GM21447 (cell line): ENCODE results near the gene ORC6.

Experiments
- ATAC-seq: cut with Tn5 transposase; IDR thresholded peaks from one replicate; pipeline ENCODE4 v1.9.1; 2021; ENCODE audit not compliant: unreplicated experiment

Gene ORC6

DNA sequence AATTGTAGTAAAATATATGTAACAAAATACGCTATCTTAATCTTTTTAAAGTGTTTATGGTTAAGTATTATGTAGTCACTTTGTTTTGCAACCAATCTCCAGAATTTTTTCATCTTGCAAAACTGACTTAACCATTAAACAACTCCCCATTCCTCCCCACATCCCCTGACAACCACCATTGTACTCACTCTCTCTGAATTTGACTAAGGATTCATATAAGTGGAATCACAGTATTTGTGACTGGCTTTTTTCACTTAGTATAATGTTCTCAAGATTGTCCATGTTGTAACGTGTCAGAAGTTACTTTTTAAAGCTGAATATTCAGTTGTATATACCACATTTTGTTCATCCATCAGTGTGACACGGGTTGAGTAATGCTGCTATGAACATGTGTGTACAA, 10.6 kb downstream of the ORC6 start:
- no peak for ATAC-seq

DNA sequence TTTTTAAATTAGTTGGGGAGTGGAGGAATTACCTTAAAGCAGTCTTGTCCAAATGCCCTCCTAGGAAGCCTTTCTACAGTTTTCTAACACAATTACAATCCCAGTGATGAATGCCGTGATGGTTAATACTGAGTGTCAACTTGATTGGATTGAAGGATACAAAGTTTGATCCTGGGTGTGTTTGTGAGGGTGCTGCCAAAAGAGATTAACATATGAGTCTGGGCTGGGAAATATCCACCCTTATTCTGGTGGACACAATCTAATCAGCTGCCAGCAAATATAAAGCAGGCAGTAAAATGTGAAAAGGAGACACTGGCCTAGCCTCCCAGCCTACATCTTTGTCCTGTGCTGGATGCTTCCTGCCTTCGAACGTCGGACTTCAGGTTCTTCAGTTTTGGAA, 12.2 kb downstream of the ORC6 start:
- no peak for ATAC-seq

DNA sequence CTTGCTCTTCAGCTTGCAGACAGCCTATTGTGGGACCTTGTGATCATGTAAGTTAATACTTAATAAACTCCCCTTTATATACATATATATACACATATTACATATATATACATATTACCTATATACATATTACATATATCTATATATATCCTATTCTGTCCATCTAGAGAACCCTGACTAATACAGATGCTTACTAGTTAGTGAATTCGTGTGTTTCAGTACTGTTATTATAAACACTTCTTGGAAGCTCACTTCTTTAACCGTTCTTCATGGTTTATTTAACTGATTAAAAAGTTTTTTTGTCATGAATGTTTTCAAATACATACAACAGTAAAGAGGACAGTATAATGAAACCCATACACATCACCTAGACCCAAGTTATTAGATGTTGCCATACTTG, 12.6 kb downstream of the ORC6 start:
- no peak for ATAC-seq

DNA sequence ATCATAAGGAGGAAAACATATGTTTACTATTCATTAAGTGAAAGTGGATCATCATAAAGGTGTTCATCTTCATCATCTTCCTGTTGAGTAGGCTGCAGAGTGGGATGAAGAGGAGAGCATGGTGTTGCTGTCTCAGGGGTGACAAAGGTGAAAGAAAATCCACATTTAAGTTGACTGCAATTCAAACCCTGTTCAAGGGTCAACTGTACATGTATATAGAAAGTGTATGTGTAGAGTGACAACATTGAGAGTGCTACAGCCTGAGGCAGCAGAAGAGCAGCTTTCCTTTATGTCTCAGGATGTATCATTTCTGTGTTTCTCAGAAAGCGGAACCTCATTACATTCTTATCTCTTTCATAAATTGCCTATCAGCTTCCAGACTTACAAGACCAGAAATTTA, 17.2 kb downstream of the ORC6 start:
- no peak for ATAC-seq

DNA sequence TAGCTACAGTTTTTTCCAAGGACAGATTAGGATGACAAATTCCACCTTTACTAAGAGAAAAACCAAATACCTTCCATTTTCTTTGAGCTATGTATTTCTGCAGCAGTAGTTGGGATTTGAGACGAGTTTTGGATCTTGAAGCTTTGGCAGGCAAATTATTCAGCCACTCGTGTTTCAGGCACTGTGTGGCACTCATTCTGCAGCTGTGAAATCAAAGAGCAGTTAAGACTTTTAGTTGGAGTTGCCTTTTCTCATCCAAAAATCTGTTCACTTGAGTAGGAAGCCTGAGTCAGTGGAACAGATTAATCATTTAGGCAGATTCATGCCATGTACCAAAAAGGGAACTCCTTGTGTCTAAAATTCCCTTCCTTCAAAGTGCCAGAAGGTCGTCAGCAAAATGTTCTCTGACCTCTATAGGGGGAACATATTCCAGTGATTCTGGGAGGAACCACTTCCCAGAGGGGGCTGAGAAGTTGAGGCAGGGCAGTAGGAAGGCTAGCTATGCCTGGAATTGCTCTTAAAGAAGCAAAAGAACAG, 20.1 kb downstream of the ORC6 start:
- no peak for ATAC-seq

DNA sequence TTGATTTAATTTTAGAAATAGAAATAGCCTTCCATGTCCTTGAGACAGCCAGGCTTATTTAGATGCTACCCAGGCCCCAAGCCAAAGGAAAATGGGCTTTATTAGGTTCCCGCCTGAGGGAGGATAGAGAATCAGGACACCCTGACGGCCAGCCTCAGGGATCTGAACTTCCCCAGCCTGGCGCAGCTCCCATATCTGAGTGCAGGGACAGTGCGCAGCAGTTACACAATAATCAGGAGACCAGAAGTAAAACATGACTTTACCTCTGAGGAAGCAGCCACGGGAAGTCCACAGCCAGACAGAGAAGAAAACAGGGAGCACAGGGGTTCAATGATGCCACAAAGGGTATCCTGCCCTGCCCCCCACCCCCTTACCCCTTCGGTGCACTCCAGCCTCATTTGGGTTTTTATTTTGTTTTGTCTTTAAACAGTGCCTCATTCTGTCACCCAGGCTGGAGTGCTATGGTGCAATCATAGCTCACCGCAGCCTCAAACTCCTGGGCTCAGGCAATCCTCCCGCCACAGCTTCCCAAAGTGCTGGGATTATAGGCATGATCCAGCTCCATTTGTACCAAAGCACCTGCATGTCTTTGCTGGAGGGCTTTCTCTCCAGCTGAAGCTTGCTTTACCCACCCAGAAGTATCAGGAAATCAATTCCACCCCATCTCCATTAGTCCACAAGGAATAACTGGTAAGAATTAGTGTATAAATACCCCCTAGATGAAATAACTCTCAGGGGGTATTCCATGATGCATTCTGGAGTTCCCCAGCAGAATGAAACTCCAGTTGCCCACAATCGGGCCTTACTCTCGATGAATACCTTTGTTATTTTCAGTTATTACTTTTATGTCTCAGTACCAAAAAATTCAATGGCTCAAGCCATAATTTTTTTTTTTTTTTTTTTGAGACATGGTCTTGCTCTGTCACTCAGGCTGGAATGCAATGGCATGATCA, 21.9 kb downstream of the ORC6 start:
- no peak for ATAC-seq

DNA sequence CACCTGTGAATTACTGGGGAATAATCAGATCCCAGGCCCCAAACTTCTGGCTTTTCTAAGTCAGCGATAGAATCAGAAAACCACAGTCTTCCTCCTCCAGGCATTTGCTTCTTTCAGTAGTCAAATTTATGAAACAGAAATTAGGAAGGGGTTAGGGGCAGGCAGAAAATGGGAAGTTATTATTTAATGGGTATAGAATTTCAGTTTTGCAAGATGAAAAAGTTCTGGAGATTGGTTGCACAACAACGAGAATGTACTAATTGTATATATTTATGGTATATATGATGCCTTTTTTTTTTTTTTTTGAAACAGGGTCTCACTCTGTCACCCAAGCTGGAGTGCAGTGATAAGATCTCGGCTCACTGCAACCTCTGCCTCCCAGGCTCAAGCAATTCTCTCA, 23.5 kb downstream of the ORC6 start:
- ATAC-seq: no peak

DNA sequence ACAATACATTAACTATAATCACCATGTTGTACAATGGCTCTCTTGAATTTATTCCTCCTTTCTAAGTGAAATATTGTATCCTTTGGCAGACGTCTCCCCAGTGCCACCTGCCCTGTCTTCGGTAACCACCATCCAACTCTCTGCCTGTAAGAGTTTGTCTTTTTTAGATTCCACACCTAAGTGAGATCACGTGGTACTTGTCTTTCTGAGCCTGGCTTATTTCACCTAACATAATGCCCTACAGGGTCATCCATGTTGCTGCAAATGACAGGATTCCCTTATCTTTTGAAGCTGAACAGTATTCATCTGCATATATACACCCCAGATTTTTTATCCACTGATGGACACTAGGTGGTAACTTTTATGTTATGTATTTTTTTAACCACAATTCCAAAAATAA, 24.2 kb downstream of the ORC6 start:
- ATAC-seq: no peak

DNA sequence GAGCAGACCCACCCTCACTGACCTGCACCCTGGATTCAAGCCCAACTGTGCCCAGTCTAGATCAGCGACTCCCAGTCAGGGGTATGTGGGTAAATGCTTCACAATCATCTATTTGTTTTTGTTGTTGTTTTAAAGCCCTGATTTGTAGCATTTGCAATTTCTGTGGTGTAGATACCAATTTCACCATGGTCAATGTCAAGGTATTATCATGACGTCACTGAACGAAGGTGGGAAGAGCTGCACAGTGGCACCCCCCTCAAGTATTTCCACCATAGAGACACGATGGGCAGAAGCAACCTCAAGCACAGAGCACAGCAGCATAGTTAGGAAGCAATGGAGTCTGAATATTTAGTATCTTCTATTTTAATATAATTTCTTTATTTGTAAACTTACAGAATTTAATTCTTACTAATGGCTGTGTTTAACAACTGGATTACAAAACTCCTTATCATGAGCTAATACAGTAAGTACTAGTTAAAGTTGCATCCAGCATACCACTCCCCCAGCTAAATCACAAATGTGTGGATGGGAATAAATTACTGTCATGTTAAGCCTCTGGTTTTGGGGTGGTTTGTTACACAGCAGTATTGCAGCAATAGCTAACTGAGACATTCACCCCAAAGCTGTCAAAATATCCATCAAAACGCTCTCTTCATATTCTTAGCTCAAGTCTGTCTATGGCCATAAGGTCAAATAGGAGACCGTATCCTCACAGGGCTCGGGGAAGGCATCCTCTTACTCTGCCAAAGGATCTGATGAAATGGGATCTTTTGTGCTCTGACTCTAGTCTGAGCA, 25.5 kb downstream of the ORC6 start:
- ATAC-seq: no peak

DNA sequence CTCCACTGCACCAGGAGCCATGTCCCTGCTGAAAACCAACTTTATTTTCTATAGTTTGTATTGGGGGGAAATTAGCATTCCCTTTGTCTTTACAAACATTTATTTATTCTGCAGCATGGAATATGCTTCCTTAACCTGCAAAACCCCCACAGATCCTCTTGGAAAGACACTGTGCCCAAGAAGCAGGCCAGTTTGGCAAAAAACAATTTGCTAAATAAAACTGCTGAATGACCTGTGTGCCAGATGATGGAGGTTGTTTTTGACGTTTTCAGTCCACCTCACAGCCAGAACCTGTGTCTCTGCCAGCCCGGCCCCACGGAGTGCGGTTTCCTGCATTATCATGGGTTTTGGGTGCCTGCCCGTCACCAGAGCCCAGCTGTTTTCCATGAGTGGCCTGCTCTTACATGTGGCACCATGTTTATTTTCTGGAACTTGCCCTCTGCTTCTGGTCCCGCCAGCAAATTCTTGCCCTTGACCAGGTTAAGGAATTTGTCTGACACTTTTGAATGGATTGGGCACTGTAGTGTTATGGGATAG, 26.4 kb downstream of the ORC6 start:
- no peak for ATAC-seq

DNA sequence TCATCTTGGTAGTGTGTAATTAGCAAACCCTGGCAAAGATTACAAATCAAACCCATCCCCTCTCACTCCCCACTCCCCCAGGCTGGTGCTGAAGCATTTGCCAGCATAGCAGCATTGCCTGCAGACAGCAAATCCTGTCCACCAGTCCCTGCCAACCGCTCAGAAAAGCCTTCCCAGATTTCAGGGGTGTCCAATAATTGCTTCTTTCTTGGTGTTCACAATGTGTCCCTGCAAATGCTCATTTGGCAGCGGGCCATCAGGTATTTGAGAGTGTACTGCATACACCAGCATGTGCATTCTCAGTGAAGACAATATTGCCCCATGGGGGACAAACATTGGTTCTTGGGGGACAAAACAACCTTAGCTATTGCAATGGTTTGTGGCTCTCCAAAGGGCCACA, 28.2 kb downstream of the ORC6 start:
- no peak for ATAC-seq

DNA sequence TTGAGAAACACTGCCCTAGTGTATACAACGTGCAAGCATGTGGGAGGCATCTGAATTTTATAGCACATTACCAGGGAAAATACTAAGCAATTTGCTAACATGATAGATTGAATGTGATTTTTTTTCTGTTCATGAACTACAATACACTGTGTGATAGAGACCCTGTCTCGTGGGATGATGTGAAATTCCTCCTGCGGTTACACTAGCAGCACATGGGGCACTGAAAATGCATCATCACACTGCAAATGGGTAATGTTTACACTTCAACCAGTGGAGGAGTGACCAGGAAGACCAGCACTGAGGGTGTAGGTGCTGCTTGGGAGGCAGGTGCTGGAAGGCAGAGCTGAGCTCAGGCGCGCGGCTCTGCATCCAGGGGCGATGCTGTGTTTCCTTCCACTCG, 28.8 kb downstream of the ORC6 start:
- ATAC-seq: no peak

DNA sequence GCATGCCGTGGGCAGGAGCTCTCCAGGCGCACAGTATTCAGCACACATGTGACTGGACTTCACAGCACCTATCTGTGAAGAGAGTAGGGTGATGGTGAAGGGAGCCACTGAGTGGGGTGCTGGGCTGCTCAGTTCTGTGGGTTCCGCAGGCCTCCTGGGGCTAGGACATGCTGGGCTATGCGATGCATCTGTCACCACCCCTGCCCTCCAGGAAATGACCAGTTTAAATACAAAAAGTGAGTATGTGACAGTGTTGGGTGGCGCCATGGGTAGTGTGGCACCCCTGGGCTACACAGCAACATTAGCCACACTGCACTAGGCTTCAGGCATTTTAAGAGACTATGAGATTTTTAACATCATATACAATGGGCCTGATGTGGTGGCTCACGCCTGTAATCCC, 30.1 kb downstream of the ORC6 start:
- ATAC-seq: no peak

DNA sequence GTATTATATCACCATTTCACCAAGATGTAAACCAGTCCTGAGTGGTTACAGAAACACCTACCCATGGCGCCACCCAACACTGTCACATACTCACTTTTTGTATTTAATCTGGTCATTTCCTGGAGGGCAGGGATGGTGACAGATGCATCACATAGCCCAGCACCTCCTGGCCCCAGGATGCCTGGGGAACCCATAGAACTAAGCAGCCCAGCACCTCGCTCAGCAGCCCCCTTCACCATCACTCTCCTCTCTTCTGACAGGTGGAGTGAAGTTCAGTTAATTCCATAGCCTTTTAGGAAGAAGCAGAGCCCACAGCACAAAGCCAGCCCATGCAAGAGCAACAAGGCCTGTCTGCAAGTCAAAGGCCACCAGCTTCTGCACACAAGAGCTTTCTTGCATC, 31.2 kb downstream of the ORC6 start:
- ATAC-seq: no peak

DNA sequence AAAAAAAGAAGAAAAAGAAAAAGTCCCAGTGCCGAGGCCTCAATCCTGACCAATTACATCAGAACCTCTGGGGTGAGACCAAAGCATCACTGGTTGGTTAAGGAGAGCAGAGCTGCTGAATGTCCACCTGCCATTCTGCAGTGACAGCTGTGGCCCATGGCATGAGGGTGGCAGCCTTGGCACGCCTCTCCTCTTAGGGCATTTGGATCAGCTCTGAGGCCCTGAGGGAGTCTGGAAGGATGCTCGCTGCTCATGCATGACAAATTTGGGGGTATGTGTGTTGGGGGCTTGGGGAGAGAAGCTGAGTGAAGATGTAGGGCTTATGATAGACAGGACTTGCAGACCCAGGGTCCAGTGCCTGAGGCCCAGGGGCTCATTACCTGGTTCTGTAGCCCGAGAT, 32.4 kb downstream of the ORC6 start:
- no peak for ATAC-seq

DNA sequence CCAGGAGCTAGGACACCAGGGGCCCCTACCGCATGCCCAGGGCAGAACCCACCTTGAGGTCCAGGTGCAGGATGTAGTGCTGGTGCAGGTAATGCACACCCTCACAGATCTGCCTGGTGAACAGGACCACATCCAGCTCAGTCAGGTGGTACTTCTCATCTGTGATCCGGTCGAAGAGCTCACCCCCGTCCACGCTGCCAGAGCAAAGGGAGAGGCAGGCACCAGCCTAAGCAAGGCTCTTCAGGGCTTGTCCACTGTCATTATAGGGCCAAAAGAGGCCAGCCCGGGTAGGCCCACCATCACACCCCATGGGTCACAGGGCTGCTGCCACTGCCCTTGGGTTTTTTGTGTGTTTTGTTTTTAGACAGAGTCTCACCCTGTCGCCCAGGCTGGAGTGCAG, 37.7 kb downstream of the ORC6 start:
- ATAC-seq: no peak

DNA sequence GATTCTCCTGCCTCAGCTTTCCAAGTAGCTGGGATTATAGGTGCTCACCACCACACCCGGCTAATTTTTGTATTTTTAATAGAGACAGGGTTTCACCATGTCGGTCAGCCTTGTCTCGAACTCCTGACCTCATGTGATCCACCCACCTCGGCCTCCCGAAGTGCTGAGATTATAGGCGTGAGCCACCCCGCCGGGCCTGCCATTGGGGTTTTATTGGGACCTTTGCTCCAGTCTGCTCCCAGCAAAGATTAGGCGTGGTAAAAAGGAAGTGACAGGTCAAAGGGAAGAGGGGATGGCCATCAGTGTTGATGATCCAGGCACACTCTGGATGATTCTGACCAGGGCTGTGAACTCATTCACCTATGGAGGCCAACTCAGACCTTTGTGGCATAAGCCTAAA, 38.2 kb downstream of the ORC6 start:
- ATAC-seq: no peak

DNA sequence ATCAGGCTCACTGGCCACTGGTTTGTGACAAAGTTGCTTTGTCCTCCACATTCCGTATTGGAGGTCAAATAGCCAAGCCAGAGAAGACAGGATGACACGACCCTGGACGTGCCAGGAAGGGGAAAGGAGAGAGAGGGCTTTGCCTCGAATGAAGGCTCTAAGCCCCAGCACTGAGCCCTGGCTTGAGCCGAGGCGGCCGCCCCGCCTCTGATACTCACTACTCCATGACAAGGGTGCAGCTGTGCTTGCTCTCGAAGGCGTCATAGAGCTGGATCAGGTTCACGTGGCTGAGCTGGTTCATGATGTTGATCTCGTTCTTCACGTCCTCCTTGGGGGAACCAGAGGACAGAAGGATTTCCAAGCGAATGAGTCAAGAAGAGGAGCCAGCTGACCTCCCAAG, 39.3 kb downstream of the ORC6 start:
- no peak for ATAC-seq

DNA sequence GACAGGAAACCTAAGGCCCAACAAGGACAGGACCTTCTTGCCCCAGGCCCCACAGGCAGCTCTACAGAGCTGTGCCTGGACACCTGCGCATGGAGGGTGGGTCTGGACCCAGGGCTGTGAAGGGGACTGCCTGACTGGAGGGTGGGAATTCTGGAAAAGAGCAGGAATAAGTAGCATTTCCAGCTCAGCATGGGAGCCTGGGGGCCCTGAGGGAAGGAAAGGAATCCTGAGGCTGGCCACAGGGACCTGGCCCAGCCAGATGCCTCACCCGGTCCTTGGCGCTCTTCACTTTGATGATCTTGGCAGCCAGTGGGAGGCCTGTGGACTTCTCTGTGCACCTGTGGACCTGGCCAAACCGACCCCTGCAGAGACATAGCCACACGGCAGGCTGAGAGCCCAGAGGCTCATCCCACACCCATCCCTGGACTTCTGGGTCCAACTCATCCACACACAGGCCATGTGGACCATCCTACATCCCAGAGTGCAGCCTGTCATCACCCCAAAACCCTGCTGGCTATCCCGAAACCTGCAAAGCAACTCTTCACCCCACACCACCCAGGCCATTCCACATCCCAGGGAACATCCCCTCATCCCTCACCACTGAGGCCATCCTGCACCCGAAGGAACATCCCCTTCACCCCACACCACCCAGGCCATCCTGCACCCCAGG, 40.0 kb downstream of the ORC6 start:
- no peak for ATAC-seq

DNA sequence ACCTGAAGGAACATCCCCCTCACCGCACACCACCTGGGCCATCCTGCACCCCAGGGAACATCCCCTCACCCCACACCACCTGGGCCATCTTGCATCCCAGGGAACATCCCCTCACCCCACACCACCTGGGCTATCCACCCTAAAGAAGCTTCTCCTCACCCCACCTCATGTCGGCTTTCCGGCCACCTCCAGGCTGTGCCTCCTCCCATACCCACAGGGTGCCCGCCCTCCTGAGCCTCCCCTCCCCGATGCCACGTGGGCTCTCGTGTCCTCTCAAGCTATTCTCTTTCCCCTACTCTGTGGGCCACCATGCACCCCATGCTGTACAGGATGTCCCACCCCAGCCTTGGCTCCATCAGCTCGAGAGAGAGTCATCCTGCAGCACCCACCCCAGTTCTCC, 40.7 kb downstream of the ORC6 start:
- no peak for ATAC-seq
